Neural progenitor cell (in vitro differentiated cells): ENCODE data around the gene PSMD14. TPM values are rescaled to one million over a fixed set of nuclear protein-coding genes. Genes with fewer than 3 reads are reported as not detected.

Source experiments
- DNase-seq: peaks from one replicate; pipeline ENCODE4 v3.0.0-alpha.2; 2016; ENCODE audit warnings: low spot score
- H2AFZ ChIP-seq: fragments of 200-600 bp; sonication (generic); replicated peaks from 2 replicates; pipeline ENCODE4 v1.6.1; 2016; ENCODE audit warnings: antibody characterized with exemption
- H3F3A ChIP-seq: fragments of 200-600 bp; sonication (generic); 2 replicates; pipeline ENCODE4 v1.6.1; 2016; ENCODE audit warnings: antibody characterized with exemption, low read depth
- H3K27ac ChIP-seq: fragments of 200-600 bp; sonication (generic); 2 replicates; pipeline ENCODE4 v1.5.1; 2016; ENCODE audit warnings: mild to moderate bottlenecking
- H3K27me3 ChIP-seq: fragments of 200-600 bp; sonication (generic); 2 replicates; pipeline ENCODE4 v1.6.1; 2016; ENCODE audit warnings: mild to moderate bottlenecking, moderate library complexity
- H3K36me3 ChIP-seq: fragments of 200-600 bp; sonication (generic); 2 replicates; pipeline ENCODE4 v1.5.1; 2016
- H3K4me1 ChIP-seq: fragments of 200-600 bp; sonication (generic); 2 replicates; pipeline ENCODE4 v1.6.1; 2016; ENCODE audit warnings: mixed run types
- H3K4me2 ChIP-seq: fragments of 200-600 bp; sonication (generic); 2 replicates; pipeline ENCODE4 v1.6.1; 2016
- H3K4me3 ChIP-seq: fragments of 200-600 bp; sonication (generic); 2 replicates; pipeline ENCODE4 v1.5.1; 2016
- H3K79me2 ChIP-seq: fragments of 200-600 bp; sonication (generic); 2 replicates; pipeline ENCODE4 v1.6.1; 2016; ENCODE audit warnings: low read depth
- H3K9ac ChIP-seq: fragments of 200-600 bp; sonication (generic); 2 replicates; pipeline ENCODE4 v1.6.1; 2016
- H3K9me3 ChIP-seq: fragments of 200-600 bp; sonication (generic); 2 replicates; pipeline ENCODE4 v1.5.1; 2016; ENCODE audit warnings: low read depth
- H4K20me1 ChIP-seq: fragments of 200-600 bp; sonication (generic); 2 replicates; pipeline ENCODE4 v1.6.1; 2016; ENCODE audit warnings: low read depth
- H3K27ac Mint-ChIP-seq: 3 replicates; pipeline ENCODE4 v1.8.0; 2021; ENCODE audit warnings: mixed read lengths
- H3K27me3 Mint-ChIP-seq: 2 replicates; pipeline ENCODE4 v1.8.0; 2022; ENCODE audit warnings: low read depth, mild to moderate bottlenecking, inconsistent platforms, moderate library complexity, mixed read lengths; ENCODE audit not compliant: insufficient read depth
- H3K36me3 Mint-ChIP-seq: 3 replicates; pipeline ENCODE4 v1.8.0; 2021; ENCODE audit warnings: mixed read lengths
- H3K4me1 Mint-ChIP-seq: 3 replicates; pipeline ENCODE4 v1.8.0; 2021; ENCODE audit warnings: mixed read lengths
- H3K4me3 Mint-ChIP-seq: 3 replicates; pipeline ENCODE4 v1.8.0; 2021; ENCODE audit warnings: mild to moderate bottlenecking, moderate library complexity, mixed read lengths
- H3K9me3 Mint-ChIP-seq: 3 replicates; pipeline ENCODE4 v1.8.0; 2020; ENCODE audit warnings: mixed read lengths
- CTCF ChIP-seq: fragments of 200-600 bp; sonication (generic); IDR thresholded peaks from 2 replicates; pipeline ENCODE4 v1.5.1; 2017; ENCODE audit warnings: antibody characterized with exemption, mild to moderate bottlenecking
- EZH2 ChIP-seq: fragments of 200-600 bp; sonication (generic); IDR thresholded peaks from 2 replicates; pipeline ENCODE4 v1.6.1; 2017; ENCODE audit warnings: antibody characterized with exemption, mild to moderate bottlenecking, moderate library complexity
- EZH2phosphoT487 ChIP-seq: fragments of 200-600 bp; sonication (generic); IDR thresholded peaks from 2 replicates; pipeline ENCODE4 v1.6.1; 2017; ENCODE audit warnings: antibody characterized with exemption
- total RNA-seq: library from RNA; depleted of rRNA; stranded (reverse); fragments of >200 nt; gene quantifications from 2 replicates; pipeline ENCODE4 v1.2.3, GENCODE V29; 2015; ENCODE audit warnings: low replicate concordance

The PSMD14 gene
- total RNA-seq, 1 donor from 2014 or later, result 152 TPM

GRCh38 chr2:161409308-161409907, 101.2 kb downstream of the PSMD14 start:
- Mint-ChIP-seq H3K27ac (no peak overlapping the region), H3K36me3 (peaks cover 4% of the 10 kb centered on the region), H3K9me3 (no peaks in the 10 kb centered on the region), H3K4me1 (peaks cover 5% of the 10 kb centered on the region), H3K27me3 (peaks cover 7% of the 10 kb centered on the region), H3K4me3 (no peak overlapping the region)
- Histone ChIP-seq H3K79me2 (no peaks in the 10 kb centered on the region), H3F3A (peaks cover 16% of the 10 kb centered on the region), H3K4me3 (no peak overlapping the region), H4K20me1 (peaks cover 24% of the 10 kb centered on the region), H3K4me2 (no peak overlapping the region), H3K9me3 (no peaks in the 10 kb centered on the region), H3K4me1 (peaks cover 12% of the 10 kb centered on the region), H2AFZ (no peak overlapping the region), H3K9ac (no peak overlapping the region), H3K27me3 (peaks cover 31% of the 10 kb centered on the region), H3K27ac (no peak overlapping the region), H3K36me3 (peaks cover 5% of the 10 kb centered on the region)
- TF ChIP-seq EZH2phosphoT487, result no peak
- no peak for TF ChIP-seq EZH2
- TF ChIP-seq CTCF, result no peak
- no peak for DNase-seq

GRCh38 chr2:161412346-161412745, 104.1 kb downstream of the PSMD14 start:
- no peak for DNase-seq
- peaks cover 60% of the 10 kb centered on the region for H3K27me3 ChIP-seq
- no peaks in the 10 kb centered on the region for H3K9me3 ChIP-seq
- peaks cover 45% of the 10 kb centered on the region for H4K20me1 ChIP-seq
- H2AFZ ChIP-seq, result no peak overlapping the region
- Mint-ChIP-seq H3K9me3 (no peaks in the 10 kb centered on the region), H3K4me1 (peaks cover 26% of the 10 kb centered on the region), H3K27ac (no peak overlapping the region), H3K36me3 (peaks cover 4% of the 10 kb centered on the region), H3K27me3 (peaks cover 32% of the 10 kb centered on the region), H3K4me3 (no peak overlapping the region)
- no peak for TF ChIP-seq EZH2
- TF ChIP-seq EZH2phosphoT487, result no peak
- TF ChIP-seq CTCF, result no peak
- H3K27ac ChIP-seq, result no peak overlapping the region
- H3K4me1 ChIP-seq, result peaks cover 12% of the 10 kb centered on the region
- H3F3A ChIP-seq, result peaks cover 37% of the 10 kb centered on the region
- no peaks in the 10 kb centered on the region for H3K79me2 ChIP-seq
- no peak overlapping the region for H3K9ac ChIP-seq
- peaks cover 5% of the 10 kb centered on the region for H3K36me3 ChIP-seq
- H3K4me2 ChIP-seq, result no peak overlapping the region
- H3K4me3 ChIP-seq, result no peak overlapping the region

- peak; percentile 84 for DNase-seq
- TF ChIP-seq EZH2, result peak; percentile 48
- peak; percentile 29 for TF ChIP-seq CTCF
- no peak for TF ChIP-seq EZH2phosphoT487
- peaks cover 42% of the 10 kb centered on the region for H3K4me1 Mint-ChIP-seq
- peak overlapping the region; percentile 67 for H2AFZ ChIP-seq
- H3K4me3 Mint-ChIP-seq, result peak overlapping the region; percentile 82
- H3K4me2 ChIP-seq, result peak overlapping the region; percentile 90
- no peak overlapping the region for H3K9ac ChIP-seq
- H3K4me3 ChIP-seq, result peak overlapping the region; percentile 55
- H3K79me2 ChIP-seq, result no peaks in the 10 kb centered on the region
- no peak overlapping the region for H3K27ac ChIP-seq
- H3F3A ChIP-seq, result peaks cover 37% of the 10 kb centered on the region
- H3K27ac Mint-ChIP-seq, result no peak overlapping the region
- H3K27me3 ChIP-seq, result peaks cover 80% of the 10 kb centered on the region
- peaks cover 3% of the 10 kb centered on the region for H3K36me3 Mint-ChIP-seq
- H3K9me3 ChIP-seq, result no peaks in the 10 kb centered on the region
- peaks cover 52% of the 10 kb centered on the region for H3K27me3 Mint-ChIP-seq
- peaks cover 16% of the 10 kb centered on the region for H3K4me1 ChIP-seq
- peaks cover 5% of the 10 kb centered on the region for H3K36me3 ChIP-seq
- no peaks in the 10 kb centered on the region for H3K9me3 Mint-ChIP-seq
- peaks cover 65% of the 10 kb centered on the region for H4K20me1 ChIP-seq
Measured at GRCh38 chr2:161414042-161415033, 106.1 kb downstream of the PSMD14 start.
